GM18526 (cell line): ENCODE measurements around the gene HNRNPLL.

Experiments used
- POLR2A ChIP-seq: IDR thresholded peaks from 3 replicates; pipeline ENCODE4 v1.6.1; 2011; ENCODE audit not compliant: insufficient read length; ENCODE audit errors: extremely low read depth

The HNRNPLL gene

DNA sequence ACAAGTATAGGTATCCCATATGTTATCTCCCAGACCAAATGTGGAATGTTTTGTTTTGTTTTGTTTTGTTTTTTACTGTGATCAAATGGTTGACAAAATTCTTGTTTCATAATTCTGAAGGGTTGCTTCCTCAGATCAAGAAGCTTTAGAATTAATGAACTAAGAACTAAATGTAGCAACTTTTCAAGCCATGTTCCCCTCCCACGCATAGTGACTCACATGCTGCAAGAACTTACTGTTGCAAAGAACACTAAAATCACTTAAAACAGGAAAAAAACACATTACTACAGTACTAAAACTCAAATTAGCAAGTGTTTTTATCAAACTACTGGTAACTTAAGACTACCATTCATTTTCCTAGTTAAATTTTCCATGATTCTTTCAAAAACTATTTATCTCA, 30.6 kb downstream of the HNRNPLL start:
- TF ChIP-seq POLR2A, result no peak

DNA sequence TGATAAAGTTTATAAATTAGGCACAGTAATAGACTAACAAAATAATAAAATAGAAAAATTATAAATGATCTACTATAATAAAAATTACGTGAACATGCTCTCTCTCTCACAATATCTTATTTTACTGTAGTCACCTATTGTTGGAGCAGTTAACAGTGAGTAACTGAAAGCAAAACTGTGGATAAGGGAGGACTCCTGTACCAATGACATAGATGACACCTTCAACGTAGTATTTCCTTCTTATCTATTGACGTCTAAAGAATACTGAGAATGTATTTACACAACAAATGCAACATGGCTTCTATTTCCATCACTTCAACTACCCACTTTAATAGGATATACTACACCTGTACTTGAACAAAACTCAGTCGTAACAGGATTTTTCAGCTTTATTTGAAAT, 31.5 kb downstream of the HNRNPLL start:
- no peak for TF ChIP-seq POLR2A

DNA sequence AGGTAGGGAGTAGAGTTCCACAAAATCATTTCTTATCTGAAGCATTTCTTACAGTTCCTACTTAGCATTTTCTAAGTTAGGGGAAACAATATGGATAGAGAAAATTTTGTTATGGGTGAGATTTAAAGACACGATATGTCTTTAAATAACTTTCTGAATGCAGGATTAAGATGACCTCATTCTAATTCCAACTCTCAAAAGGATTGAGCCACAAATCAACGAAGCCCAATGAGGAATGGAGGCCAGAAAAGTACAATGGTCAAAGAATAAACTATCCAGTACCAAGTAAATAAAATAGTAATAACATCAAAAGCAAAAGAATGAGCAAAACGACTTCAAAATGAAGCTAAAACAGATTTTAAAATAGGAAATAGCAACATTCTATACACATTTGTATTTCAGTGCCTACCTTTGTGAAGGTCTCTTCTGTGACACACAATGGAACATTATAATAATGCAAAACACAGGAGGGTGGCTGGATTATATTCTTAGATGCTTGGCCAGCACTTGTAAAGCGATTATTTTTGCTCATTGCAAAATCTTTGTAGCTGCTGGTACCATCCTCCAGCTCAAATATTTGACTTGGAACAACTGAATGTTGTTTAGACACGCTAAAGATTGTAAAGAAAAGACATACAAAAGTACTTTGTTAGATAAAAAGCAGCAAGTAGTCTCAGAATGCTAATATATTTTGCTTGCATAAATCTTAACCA, 33.8 kb downstream of the HNRNPLL start:
- no peak for TF ChIP-seq POLR2A

DNA sequence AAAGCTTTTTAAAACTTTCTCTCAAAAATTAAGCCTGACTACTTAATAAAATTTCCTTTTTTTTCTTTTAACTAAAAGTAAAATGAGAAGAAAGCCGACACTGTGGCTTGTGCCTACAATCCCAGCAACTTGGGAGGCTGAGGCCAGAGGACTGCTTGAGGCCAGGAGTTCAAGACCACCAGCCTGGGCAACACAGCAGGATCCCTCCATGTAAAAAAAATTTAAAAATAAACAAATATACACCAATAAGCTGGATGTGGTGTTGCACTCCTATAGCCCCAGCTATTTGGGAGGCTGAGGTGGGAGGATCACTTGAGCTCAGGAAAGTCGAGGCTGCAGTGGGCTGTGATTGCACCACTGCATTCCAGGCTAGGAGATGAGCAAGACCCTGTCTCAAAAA, 37.4 kb downstream of the HNRNPLL start:
- no peak for TF ChIP-seq POLR2A

DNA sequence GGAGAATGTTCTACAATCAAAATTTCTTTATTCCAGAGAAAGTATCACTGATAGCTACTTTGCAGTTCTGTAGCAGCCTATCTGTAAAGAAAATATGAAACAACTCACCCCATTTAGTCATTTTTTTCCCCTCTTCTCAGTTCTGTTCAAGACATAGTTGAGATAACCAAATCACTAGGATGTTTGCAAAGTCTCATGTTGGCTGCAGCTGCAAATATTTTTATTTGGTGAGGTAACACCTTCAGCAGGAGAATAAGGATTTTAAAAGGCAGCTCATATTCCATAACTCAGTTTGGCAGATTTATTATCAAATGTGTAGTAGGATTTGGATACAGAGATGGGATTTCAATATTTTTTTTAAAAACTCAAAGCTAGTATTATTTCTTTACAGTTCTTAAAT, 41.0 kb downstream of the HNRNPLL start:
- TF ChIP-seq POLR2A, result no peak

DNA sequence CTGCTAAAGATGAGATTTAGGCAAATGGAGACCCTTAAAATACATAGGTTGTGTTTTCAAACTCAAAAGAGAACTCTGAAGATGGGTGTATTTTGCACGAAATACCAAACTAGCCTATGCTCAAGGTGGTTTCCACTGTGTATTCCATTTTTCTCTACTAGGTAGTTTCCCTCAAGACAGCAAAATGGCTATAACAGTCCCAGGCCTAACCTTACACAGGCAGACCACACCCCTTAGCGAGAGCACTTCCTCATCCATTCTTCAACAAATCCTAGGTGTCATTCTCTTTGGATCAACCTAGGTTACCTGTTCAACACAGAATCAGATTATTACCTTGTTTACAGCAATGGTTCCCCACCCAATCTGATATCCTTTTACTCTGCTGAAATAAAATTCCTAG, 42.6 kb downstream of the HNRNPLL start:
- TF ChIP-seq POLR2A, result no peak

DNA sequence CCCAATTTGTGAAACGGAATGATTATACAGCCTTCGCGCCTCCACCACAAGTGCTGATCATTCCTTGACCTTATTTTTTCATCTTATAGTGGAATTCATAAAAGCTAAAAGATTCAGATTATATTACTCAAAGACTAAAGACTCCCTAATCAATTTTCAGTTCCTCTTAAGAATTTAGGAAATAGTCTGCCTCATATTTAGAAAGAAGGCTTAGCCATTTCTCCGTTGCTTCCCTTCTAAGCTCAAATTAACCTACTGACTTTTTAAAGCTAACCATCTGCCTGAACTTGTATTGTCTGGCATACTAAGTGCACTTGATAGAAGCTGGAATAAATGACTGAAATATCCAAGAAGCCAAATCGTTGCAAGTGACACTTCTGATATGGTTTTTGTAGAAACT, 44.7 kb downstream of the HNRNPLL start:
- no peak for TF ChIP-seq POLR2A

DNA sequence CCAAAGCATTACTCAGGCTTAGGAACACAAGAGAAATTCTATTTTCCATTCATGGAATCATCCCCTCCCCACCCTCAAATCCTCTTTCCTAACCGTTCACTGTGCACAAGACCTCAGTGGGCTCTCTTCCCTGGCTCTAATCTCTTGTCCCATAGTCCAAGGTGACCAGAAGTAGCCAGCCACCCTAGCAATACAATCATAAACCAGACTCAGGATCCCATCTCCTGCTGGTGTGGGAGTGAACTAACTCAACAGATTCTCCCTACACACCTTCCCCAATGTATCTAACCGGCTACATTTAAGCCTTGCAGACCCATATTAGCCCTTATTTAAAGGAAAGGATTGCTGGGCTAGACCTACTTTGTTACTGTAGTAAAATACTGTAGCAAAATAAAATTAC, 45.5 kb downstream of the HNRNPLL start:
- no peak for TF ChIP-seq POLR2A

DNA sequence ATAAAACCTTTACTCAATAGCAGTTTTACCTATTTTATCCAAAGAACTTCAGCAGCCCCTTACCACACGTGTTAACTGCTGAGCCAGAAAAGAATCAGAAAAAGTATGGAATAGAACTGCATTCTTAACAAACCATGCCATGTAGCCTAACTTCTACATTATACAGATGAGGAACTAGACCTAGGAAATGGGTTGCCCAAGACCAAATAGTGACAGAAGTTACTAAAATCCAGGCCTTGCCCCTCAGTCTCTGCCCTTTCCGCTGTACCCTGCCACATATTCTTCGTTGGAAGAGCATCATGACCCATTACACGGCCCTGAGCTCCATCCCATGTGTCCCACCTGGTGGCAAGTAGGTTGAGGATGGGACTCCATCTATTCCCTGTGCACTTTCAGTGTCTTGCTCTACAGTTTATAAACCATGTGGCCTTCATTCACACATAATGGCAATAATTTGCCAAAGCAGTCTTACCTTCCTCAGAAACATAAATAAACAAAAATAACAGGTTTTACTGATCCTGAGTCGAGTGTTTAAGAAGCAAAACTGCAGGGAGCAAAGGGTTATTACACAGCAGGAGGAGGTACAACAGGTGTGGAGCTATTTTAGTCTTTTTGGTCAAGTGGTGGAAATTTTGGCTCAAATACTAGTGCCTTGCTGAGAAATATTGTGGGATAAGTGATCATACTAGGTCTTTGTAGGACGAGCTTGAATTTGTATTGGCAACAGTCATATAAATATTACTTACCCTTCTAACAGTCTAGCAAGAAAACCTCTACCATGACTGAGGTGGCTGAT, 46.5 kb downstream of the HNRNPLL start:
- no peak for TF ChIP-seq POLR2A

DNA sequence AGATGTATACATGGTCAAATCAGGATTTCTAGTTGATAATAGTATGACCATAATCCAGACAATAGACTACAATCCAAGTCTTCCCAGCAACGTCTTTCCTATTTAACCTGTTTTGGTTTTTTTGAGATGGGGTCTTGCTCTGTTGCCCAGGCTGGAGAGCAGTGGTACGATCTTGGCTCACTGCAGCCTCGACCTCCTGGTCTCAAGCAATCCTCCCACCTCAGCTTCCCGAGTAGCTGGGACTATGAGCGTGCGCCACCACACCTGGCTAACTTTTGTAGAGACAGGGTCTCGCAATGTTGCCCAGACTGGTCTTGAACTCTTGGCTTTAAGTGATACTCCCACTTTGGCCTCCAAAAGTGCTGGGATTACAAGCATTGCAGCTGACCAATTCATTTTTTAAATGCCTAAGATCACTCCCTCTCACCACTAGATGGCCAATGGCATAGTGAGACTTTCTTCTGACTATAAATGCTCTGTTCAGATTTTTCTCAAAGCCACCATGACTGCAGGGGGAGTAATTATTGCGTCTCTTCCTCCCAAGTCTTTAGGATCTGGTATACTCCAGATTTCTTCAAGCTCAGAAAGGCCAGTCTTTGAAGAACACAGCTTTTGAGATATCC, 47.6 kb downstream of the HNRNPLL start:
- TF ChIP-seq POLR2A, result no peak

DNA sequence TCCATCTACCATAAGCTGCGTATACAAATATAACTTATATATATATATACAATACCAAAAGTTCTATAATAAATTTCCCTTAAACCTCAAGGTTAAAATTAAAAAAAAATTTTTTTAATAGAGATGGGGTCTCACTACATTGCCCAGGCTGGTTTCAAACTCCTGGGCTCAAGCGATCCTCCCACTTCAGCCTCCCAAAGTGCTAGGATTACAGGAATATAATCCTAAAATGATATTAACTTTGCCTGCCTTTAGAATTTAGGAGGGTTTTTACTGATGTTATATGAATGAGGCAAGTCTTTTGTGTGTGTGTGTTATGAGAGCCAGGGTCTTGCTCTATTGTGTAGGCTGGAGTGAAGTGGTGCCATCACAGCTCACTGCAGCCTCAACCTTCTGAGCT, 49.2 kb downstream of the HNRNPLL start:
- no peak for TF ChIP-seq POLR2A

DNA sequence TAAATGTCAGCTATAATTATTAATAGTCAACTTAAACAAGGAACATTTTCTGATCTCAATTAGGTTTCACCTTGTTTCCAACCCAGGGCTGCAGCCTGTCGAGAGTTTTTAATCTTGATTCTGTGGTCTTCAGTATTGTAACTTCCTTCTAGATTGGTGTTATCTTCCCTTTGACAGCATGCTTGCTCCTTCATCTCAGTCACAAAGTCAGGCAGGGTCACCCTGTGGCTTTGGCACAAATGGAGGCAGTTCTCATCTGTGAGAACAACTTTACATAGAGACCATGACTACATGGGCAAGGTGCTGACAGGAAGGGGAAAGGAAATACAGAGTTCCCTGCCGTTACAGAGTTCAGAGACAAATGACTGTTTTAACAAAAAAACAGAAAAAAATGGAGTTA, 50.5 kb downstream of the HNRNPLL start:
- no peak for TF ChIP-seq POLR2A

DNA sequence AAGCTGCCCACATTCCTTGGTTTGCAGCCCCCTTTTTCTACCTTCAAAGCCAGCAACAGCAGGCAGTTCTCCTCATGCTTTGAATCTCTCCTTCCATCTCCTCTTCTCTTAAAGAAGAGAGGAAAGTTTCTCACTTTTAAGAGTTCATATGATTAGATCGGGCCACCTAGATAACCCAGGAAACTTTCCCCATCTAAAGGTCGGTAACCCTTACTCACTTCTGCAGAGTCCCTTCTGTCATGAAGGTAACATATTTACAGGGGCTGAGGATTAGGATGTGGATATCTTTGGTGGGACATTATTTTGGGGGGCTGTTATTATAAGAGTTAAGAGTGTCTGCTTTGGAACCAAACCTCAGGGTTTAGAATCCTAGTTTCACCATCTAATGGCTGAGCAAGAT, 51.0 kb downstream of the HNRNPLL start:
- no peak for TF ChIP-seq POLR2A

DNA sequence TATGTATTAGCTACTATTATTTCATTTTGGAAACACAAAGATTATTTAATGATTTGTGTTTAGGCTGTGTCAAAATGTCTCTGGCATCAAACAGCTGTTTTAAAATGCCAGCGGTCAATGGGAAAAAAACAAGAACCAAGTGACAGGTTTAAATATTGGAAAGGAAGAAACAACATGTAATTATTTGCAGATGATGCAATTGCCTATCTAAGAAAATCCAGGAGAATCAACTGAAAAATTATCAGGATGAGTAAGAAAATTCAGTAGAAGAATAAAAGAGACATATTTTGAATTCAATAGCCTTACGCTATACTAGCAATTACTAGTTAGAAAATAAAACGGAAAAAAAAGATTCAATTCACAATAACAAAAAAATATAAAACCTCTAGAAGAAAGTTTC, 51.6 kb downstream of the HNRNPLL start:
- TF ChIP-seq POLR2A, result no peak

DNA sequence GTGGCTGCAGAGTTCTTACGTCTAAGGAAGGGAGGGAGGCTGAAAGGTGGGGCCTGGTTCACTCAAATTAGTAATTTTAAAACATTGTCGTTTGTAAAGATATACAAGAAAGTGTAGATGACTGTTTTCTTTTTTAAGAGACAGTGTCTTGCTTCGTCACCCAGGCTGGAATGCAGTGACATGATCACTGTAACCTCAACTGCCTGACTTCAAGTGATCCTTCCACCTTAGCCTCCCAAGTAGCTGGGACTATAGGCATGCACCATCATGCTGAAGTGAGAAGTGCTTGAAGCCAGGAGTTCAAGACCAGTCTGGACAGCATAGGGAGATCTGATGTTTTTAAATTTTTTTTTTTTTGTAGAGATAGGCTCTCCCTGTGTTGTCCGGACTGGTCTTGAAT, 52.9 kb downstream of the HNRNPLL start:
- no peak for TF ChIP-seq POLR2A

DNA sequence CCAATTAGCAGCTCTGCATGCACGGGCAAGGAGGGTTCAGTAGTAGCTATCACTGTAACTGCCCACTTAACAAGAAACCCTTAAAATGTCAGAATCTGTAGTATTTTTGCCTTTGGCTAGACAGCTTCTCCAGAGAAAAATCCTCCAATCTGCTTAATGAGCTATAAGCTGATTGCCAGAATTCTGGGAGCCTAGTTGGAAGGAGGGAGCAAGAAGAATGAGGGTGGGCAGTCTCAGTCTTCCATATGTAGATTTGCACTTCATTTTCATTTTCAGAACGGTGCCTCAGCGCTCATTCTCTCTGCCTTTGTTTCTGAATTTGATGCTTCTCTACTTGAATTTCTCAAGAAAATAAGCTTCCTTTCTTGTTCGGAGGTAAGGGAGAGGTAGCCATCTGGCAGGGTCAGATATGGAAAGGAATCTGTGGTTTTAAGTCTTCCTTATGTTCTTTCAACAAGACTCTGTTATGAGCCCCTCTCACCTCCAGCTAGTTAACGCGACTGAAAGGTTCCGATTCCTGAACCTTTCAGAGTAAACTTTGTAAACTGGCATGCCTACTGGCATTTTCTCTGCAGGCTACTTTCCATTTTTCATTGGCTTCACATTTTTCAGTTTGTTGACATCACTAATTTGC, 53.5 kb downstream of the HNRNPLL start:
- TF ChIP-seq POLR2A, result no peak
